Fibroblast of skin of left biceps (primary cell): ENCODE data around the gene TECPR1.

Source experiments
- DNase-seq, 2 experiments: peaks; one replicate each; pipeline ENCODE4 v3.0.0-alpha.2; 2013; ENCODE audit warnings: low read depth in 2 of 2

Gene TECPR1

DNA sequence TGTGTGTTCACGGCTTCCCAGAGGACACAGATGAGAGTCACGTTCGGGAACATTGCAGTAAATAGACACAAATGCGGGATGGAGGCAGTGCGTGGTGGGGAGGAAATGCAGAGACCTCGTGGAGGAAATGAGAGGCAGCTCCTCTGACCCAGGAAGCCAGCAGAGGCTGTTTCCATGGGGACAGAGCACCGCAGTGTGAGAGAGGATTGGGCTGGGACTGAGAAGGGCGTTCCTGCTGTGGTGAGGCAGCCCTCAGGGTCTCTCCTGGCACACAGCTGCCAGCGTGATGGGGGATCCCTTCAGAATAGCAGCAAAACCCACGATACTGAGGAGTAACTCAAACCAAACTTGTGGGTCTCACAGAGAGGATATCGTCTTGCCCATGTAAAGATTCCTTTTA, 62.5 kb downstream of the TECPR1 start:
- DNase-seq = no peak

GRCh38 chr7:98187138-98187502, 64.9 kb downstream of the TECPR1 start:
- no peak for DNase-seq

- peak; percentile 8 to 10 for DNase-seq
These were observed 65.4 kb downstream of the TECPR1 start for GRCh38 chr7:98186452-98187137.

- no peak for DNase-seq
These were observed 66.9 kb downstream of the TECPR1 start for GRCh38 chr7:98185101-98185500.

- DNase-seq = no peak
These were observed 71.3 kb downstream of the TECPR1 start for GRCh38 chr7:98180751-98181150.

DNA sequence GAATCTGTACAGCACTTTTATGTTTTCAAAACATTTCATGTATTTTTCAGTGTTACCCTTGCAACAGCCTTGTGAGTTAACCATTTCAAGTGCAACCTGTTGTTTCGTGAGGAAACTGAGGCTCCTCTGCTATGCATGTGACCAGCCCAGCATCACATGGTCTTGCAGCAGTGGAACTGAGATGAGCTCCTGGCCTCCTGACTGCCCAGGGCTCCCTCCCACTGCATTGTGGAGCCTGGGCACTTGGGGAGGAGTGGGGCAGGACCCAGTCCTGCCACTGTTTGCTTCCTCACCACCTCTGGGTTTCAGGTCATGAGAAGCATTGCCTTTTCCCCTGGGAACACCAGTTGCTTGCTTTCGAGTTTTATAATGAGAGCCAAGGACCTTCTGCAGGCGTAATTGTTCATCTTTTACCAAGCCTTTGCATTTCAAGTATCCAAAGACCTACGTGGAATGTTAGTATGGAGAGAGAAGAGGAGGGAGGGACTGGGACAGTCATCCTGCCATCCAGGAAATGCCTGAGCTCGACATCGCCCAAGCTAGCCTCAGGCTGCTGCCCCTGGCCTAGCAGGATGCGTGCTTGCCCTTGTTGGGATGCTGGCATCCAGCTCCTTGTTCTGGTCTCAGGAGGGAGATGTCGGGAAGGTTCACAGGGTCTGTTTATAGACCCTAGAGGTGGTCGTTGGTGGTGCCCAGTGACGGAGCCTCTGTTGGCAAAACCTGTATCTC, 73.1 kb downstream of the TECPR1 start:
- no peak for DNase-seq

GRCh38 chr7:98178321-98178720, 73.7 kb downstream of the TECPR1 start:
- DNase-seq = no peak

GRCh38 chr7:98177553-98177952, 74.5 kb downstream of the TECPR1 start:
- no peak for DNase-seq

DNA sequence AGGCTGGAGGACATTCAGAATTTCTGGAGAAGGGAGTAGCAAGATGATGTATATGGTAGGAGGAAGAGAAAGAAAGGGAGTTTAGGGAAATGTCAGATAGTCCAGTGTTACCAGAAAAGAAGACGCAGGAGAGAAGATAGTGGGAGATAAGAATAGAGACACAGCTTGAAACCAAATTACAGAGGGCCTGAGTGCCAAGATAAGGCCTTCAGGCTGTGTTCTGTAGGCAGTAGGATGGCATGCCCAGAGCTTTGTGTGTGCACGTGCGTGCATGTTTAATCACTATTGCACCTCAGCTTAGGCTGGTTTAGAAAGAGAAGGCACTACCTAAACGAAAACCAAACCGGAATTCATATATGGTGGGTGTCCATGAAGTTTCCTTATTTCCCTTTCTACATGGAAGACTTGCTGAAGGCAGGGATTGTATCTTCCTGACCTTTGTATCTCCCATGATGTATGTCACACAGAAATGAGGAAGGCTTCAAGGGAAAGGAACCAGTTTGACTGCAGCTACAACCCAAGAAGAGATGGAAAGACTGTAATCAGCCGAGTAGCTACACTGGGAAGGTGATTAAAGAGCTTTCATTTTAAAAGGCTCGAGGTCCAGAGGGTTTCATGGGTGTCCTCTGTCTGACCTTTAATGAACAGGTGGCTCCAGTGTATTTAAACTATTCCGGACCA, 76.6 kb downstream of the TECPR1 start:
- no peak for DNase-seq

GRCh38 chr7:98174334-98175259, 77.4 kb downstream of the TECPR1 start:
- no peak for DNase-seq

DNA sequence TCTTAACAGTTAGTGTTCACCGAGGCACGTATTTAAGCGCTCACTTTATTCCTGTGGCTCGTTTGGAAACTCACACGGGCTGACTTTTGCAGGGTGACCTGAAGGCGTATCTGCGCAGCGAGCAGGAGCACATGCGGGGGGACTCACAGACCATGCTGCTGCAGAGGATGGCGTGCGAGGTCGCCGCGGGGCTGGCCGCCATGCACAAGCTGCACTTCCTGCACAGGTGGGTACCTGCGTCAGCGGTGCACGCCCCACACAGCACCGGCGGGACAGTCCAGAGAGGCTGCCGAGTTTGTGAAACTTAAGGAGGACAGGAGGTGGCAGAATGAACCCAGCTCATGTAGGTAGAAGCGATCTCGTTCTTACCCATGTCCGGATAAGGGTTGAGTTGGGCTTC, 80.6 kb downstream of the TECPR1 start:
- DNase-seq = no peak

DNA sequence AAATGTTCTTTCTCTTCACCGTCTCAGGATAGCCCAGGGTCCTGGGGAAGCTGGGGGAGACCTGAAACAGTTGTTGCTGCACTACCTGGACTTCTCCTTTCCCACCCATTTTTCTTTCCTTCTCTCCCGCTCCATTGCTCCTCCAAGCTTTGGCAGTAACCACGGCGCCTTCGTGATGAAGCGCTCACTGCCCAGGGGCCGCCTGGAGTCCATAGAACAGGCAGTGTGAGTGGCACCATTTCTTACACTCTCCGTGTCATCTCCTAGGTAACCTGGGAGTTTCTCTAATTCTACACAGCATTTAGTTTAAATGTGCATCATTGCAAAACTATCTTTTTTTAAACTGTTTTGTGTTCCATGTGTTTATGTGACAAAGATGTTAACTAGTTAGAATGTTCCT, 81.1 kb downstream of the TECPR1 start:
- DNase-seq = no peak

DNA sequence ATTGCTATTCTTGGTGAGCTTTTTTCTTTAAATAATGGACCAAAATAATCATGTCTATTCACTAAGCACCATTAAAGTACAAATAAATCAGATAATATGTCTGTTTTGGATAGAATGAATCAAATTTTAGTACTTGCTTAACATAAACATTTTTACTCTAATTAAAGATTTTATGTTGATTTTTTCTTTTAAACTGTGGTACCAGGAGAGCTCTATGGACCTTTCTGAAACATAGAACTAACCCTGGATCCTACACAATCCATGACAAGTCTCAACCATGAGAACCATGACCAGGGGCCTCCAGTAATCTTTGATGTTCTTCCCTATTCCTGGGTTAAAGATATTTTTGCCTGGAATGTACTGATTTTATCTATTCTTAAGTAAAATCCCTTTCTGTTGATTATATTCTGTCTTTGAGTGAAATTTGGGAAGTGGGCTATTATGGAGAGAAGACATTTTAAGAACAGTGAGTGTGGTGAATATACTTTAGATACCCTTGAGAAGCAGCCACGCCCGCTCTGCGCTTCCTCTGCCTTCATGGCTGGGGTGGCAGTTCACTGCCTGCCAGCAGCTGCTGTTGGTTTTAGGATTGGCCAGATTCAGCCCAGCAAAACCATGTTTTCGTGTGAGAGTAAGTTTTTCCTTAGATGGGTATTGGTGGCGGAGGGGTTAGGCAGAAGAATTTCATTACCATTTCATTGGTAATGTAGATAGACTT, 83.0 kb downstream of the TECPR1 start:
- DNase-seq = no peak

DNA sequence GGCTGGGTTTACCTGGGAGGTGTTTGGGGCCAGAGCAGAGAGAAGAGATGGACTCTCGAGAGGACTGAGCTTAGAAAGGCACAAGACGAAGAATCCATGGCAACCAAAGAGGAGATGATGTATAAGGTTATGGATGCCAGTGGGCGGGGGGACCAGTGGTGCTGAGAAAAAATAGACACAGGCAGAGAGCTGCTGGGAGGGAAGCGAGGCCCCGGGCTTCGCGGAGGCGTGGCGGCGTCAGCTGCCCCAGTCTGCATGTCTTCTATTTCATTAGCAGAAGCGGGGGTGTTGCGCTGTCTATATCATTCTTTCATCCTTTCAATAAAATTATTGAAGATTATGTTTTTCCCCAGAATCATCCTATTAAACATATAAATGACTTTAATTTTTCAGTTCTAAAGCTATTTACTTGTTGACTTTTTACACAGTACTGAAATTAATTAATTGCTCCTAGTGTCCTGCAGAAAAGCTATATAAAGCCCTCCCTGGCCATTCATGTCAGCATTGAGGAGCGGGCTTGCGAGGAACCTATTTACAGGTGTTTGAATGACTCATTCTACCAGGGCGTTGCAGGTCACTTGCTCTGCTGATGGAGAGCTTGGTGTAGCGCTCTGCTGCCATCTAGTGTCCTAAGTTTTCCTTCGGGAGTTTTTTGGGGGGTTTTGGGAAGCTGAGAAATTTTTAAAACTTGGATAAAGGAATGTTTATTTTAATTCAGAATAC, 83.7 kb downstream of the TECPR1 start:
- DNase-seq = peak; percentile 2 to 11

DNA sequence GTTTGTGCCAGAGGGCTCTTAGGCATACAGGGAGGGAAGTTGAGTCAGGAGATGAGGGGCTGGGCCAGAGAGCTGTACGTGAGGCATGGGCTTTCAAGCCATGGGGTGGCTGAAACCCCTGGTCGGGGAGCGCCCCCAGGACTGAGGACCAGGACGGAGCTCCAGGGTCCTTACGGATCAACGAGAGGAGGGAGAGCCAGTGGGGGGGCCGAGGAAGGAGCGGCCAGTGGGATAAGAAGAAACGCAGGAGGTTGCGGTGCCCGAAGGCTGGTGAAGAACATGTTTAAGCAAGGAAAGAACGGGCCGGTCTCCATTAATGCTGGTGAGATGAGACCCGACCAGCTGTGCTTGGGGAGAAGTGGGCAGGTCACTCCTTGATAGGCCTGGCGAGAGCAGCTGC, 84.4 kb downstream of the TECPR1 start:
- DNase-seq = no peak

DNA sequence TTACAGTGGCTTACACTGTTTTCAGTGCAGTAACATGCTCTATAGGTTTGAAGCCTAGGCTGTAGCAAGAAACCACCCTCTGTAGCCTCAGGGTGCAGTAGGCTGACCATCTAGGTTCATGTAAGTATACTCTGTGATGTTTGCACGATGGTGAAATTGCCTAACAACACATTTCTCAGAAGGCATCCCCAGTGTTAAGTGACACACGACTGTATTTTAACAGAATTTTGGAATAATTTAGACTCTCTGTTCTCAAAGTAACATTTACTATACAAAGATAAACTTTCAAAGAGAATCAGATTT, 85.4 kb downstream of the TECPR1 start:
- DNase-seq = no peak

GRCh38 chr7:98165827-98166667, 86.0 kb downstream of the TECPR1 start:
- DNase-seq = no peak
